Pons (tissue), 1 donor: Measurements from ENCODE around the gene CATSPERB.
"Not testable (repeated sequence)": the region's sequence is repeated elsewhere in the genome, so short reads cannot be mapped to it uniquely, and the experiment has no call there.

Experiments used
- DNase-seq: peaks from one replicate; pipeline ENCODE4 v3.0.0-alpha.2; 2016; ENCODE audit warnings: low spot score

CATSPERB gene

GRCh38 chr14:91732859-91733477, 1.1 kb upstream of the CATSPERB start:
- no peak for DNase-seq

- no peak for DNase-seq
Observed at GRCh38 chr14:91732439-91732838, 553 bp upstream of the CATSPERB start.

- DNase-seq = no peak
Observed at GRCh38 chr14:91731018-91731417, 868 bp downstream of the CATSPERB start.

- no peak for DNase-seq
Observed at GRCh38 chr14:91729756-91730155, 2.1 kb downstream of the CATSPERB start.

- DNase-seq = no peak
Observed at GRCh38 chr14:91728616-91729183, 3.2 kb downstream of the CATSPERB start.

GRCh38 chr14:91727121-91727520, 4.8 kb downstream of the CATSPERB start:
- no peak for DNase-seq

GRCh38 chr14:91723501-91723900, 8.4 kb downstream of the CATSPERB start:
- no peak for DNase-seq

GRCh38 chr14:91722386-91722785, 9.5 kb downstream of the CATSPERB start:
- DNase-seq = no peak

- DNase-seq = no peak
Observed at GRCh38 chr14:91719839-91720238, 12.0 kb downstream of the CATSPERB start.

- DNase-seq = no peak
Observed at GRCh38 chr14:91716999-91717398, 14.9 kb downstream of the CATSPERB start.

GRCh38 chr14:91714805-91715204, 17.1 kb downstream of the CATSPERB start:
- DNase-seq = no peak

- DNase-seq = no peak
Observed at GRCh38 chr14:91708795-91709194, 23.1 kb downstream of the CATSPERB start.

GRCh38 chr14:91706996-91707395, 24.9 kb downstream of the CATSPERB start:
- no peak for DNase-seq

- DNase-seq = no peak
Observed at GRCh38 chr14:91694643-91695042, 37.2 kb downstream of the CATSPERB start.

GRCh38 chr14:91693346-91693745, 38.5 kb downstream of the CATSPERB start:
- no peak for DNase-seq

- DNase-seq = no peak
Observed at GRCh38 chr14:91692075-91692474, 39.8 kb downstream of the CATSPERB start.

GRCh38 chr14:91689608-91690007, 42.3 kb downstream of the CATSPERB start:
- DNase-seq = no peak

- not testable (repeated sequence) for DNase-seq
Observed at GRCh38 chr14:91687436-91687835, 44.5 kb downstream of the CATSPERB start.

- no peak for DNase-seq
Observed at GRCh38 chr14:91685600-91685999, 46.3 kb downstream of the CATSPERB start.

GRCh38 chr14:91681893-91682563, 49.9 kb downstream of the CATSPERB start:
- DNase-seq = no peak

- DNase-seq = no peak
Observed at GRCh38 chr14:91681118-91681517, 50.8 kb downstream of the CATSPERB start.

GRCh38 chr14:91679273-91679672, 52.6 kb downstream of the CATSPERB start:
- DNase-seq = no peak

GRCh38 chr14:91677687-91678086, 54.2 kb downstream of the CATSPERB start:
- DNase-seq = not testable (repeated sequence)

- no peak for DNase-seq
Observed at GRCh38 chr14:91674911-91675310, 57.0 kb downstream of the CATSPERB start.
